NK-92 (cell line): Measurements from ENCODE around the gene MAPK9.
"Not testable (repeated sequence)": the region's sequence is repeated elsewhere in the genome, so short reads cannot be mapped to it uniquely, and the experiment has no call there.

Source experiments
- DNase-seq: peaks from one replicate; lab custom pipeline; 2025; ENCODE audit not compliant: unreplicated experiment; lab: John Stamatoyannopoulos, UW

MAPK9 gene

DNA sequence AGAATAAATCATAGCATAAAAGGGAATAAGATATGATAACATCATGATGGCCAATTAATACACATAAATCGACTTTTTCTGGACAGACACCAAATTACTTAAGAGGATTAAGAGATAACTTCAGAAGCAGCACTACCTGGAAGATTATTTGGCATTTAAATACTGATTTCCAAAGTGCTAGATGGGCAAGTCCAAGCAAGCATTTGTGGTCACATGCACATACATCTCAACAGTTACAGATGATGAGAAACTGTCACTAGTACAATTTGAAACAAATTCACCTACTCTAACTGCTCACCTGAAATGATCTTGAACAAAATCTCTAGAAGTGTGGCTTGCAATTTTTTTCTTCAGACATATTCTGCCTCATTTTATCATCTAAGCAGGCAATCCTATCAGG lies 56.0 kb downstream of the MAPK9 start:
- no peak for DNase-seq

DNA sequence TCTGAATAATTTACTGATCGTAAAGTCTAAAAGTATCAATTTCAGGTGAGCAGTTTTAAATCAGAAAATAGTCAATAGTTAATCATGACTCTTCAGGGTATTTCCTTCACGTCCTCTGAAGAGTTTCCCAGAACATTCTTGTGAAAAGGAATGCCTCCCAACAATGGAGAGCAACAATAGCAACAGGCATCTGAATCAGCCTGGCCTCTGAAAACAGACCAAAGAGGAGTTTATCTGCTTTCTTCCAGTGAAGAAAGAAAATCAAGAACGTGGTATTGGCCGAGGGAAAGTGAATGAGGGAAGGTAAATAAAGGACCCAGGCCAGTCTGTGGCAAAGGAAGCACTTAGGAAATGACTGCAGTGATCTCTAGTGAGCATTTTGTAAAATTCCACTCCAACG lies 56.8 kb downstream of the MAPK9 start:
- DNase-seq, result no peak

DNA sequence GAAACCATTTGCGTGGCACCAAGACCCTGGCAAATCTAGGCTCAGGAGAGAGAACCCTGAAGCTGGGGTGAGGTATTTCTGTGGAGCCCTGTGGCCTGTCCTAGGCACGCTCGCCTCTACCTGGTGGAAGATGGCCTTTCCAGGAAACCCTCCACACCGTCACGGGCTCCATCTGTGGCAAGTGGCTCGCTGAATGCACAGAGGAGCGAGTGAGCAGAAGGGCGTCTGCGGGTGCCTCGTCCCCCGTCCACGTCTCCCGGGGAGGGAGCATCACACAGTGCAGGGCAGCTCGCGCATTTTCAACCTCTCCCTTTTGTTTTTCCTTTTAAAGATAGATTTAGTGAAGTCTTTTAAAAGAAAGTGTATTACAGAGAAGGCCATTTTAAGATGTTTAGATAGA lies 57.6 kb downstream of the MAPK9 start:
- no peak for DNase-seq

DNA sequence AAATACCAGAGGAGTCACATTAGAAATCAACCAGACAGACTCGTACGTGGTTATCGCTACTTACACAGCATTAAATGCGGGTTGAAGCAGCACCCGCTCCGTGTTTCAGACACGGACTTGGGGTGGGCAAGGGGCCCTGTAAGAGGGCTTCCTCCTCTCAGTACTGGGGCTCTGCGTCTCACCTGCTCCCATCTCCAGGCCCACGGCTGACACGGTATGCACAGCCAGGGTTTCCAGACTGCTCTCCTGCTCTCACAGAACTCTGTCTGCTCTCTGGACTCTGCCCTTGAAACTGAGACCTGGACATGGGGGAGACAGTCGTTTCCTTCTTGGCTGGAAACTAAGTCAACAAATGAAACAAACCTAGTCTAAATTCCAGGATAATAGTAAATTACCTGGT lies 58.2 kb downstream of the MAPK9 start:
- DNase-seq, result no peak

DNA sequence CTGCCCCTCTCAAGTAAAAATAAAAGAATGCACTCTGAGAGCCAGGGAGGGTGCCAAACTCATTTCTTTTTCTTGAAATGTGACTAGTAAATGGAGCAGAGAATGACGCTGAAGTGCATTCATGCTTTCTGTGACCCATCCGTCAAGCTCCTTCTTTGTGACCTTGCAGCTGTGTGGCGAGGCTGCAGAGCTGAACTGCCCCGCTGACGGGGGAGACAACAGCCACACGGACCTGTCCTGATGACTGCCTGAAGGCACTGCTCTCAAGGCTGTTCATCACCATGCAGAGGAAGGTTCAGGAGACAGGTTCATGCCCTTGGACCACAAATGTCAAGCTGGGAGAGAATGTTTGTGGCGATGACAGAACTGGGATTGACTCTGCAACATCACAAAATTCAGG lies 61.9 kb downstream of the MAPK9 start:
- DNase-seq, result no peak

DNA sequence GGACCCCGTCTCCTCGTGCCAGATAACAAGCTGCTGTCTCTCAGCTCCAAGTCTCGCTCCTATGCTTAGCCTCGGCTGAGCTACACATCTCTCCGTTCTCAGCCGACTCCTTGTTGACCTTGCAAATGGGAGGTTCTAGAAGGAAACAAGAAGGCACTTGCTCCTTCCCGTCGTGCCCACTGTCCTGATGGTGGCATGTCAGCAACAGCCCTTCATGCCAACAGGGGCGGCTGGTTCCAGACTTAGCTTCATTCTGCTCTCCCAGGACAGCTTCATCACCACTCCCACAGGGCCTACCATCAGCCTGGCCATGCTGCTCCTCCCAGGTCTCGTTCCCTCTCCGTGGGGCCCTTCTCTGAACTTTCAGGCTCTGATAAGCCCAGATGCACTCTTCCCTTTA lies 69.8 kb downstream of the MAPK9 start:
- no peak for DNase-seq

DNA sequence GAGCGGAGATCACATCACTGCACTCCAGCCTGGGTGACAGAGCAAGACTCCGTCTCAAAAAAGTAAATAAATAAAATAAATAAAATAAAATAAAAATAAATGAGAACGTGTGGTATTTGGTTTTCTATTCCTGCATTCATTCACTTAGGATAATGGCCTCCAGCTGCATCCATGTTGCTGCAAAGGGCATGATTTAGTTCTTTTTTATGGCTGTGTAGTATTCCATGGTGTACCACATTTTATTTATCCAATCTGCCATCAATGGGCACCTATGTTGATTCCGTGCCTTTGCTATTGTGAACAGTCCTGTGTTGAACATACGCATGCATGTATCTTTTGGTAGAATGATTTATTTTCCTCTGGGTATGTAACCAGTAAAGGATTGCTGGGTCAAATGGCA lies 74.1 kb downstream of the MAPK9 start:
- no peak for DNase-seq

DNA sequence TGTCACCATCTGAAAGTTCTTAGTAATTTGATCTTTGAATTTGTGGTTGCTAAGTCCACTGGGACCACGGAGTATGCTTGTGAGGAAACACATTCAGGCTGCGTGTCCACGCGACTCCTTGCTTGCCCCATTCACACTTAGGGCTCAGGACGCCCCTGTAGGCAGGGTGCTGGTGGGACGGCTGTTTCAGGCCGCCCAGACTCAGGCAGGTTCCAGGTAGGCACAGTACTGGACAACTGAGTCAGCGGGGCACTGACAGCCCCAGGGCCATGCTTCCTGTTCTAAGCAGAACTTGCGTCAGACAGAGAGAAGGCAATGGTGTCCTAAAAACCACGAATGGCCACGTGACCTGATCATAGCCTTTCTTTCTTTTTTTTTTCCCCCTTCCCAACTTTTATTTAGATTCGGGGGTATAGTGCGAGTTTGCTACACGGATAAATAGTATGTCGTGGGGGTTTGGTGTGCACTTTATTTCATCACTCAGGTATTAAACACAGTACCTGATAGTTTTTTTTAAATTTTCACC lies 75.2 kb downstream of the MAPK9 start:
- no peak for DNase-seq

DNA sequence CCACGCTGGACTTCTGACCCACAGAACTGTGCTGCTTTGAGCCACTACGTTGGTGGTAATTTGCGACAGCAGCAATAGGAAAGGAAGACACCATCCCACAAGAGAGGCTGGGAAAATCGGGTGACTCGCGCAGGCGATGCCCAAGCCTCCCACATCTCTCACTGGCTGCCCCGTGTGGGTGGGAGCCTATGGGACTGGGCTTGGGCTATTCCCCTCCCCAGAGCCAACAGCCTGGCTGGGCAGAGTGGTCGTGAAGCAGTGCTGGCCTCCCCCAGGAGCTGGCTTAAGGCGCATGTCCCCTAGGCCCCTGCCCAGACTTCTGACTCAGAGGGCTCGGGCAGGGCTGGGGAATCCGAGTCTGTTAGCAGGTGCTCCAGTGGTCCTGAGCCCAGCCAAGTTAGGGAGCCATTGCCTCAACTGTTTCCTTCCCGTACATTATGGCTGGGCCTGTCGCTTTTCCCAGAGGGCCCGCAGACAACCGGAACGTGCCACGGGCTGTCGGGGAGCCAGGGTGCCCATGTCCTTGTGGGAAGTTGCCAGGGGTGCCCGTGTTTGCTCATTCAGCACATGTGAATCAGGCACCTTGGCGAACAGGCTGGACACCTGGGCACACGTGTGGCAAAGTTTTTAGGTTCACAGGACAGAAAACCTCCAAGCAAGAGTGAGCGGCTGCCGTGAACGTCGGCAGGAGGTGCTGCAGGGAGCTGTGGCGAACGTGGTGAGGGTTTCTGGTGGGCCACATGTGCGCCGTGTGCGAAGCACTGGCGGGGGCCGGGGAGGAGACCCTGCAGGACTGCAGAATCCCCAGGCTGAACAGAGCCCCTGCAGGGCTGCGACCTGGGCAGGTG lies 75.9 kb downstream of the MAPK9 start:
- no peak for DNase-seq

DNA sequence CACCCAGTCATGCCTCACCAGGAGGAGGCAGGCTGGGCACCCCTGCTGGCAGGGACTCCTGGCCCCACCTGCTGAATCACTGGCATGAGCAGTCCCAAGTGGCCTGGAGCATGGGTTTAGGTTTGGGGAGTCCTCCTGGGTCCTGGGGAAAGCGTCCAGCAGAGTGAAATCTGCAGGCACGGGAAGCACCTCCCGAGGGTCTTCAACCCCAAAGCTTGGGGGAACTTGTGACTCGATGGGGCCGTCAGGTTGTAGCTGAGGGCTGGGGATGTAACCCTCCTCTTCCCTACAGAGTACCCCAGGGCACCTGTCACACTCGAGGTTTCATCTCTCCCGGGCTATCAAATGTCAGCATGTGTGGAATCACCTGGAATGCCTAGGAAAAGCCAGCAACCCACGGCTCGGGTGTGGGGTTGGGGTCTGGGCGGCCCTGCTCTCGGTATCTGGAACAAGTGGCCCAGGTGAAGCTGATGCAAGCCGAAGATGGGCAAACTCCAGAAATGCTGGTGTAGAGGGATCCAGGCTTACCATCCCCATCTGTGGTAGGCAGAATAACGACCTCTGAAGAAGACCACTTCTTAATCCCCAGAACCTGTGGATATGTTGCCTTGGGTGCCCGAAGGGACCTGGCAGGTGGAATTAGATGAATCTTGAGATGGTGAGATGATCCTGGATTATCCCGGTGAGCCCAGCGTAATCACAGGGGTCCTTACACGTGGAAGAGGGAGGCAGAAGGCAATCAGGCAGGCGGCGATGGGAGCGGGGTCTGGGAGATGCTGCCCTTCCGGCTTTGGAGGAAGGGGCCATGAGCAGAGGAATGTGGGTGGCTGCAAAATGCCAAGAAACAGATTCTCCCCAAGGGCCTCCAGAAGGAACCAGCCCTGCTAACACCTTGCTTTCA lies 76.8 kb downstream of the MAPK9 start:
- no peak for DNase-seq

DNA sequence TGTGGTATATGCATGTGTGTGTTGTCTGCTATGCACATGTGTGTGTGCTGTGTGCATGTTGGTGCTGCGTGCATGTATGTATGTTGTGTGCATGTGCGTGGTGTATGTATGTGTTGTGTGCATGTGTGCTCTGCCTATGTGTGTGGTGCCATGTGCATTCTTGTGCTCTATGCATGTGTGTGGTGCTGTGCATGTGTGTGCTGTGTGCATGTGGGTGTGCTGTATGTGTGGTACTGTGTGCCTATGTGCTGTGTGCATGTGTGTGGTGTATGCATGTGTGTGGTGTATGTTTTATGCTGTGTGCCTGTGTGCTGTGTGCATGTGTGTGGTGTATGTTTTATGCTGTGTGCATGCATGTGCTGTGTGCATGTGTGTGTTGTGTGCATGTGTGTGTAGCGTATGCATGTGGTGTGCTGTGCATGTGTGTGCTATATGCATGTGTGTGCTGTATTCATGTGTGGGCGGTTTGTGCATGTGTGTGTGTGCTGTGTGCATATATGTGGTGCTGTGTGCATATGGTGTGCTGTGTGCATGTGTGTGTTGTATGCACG lies 78.2 kb downstream of the MAPK9 start:
- no peak for DNase-seq

DNA sequence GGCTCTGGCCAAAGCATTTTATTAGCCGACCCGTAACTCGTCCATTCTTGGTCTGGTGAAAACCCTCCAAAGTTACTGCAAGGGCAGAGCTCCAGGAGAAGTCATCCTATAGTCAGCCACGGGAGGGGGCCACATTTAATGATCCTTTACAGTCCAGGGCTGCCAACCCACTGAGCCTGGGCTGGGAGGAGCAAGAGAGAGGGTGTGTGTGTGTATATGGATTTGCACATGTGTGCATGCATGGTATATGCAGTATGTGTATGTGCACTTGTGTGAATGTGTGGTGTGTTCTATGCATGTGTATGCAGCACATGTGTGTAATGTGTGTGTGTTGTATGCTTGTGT lies 78.7 kb downstream of the MAPK9 start:
- no peak for DNase-seq

DNA sequence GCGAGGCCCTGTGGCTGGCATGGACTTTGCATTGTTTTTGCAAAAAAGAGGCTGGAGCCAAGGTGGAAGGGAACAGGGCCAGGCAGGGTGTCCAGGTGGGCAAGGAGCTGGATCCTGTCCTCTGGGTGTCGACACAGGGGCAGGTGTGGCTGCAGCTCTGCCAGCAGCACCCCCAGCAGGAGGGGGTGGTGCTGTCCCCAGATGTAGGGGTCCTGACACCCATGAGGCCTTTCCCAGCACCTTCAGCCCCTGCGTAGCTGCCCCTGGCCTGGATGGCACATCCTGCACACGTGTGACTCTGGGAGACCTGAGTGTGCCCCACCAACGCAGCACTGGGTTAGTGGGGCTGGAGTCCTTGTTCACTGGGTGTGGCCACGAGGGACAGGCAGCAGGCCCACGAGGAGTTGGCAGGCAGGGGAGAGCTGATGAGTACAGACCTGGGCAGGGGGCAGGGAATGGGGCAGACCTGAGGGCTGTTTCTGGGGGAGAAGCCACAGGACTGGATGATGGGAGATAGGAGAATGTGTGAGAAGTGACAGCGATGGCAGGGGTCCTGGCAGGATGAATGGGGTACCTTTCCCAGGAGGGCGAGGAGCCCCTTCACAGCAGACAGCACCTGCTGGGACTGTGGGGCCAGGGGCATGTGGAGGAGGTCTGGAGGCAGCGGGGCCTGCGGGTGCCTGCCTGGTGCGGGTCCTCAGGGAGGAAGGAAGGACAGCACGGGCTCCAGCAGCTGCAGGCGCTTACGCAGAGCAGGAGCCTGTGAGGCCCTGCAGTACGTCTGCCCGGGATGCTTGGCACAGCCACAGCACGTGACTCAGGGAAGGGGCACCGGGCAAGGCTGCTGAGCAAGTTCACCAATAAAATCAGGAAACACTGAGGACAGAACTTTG lies 79.3 kb downstream of the MAPK9 start:
- no peak for DNase-seq

DNA sequence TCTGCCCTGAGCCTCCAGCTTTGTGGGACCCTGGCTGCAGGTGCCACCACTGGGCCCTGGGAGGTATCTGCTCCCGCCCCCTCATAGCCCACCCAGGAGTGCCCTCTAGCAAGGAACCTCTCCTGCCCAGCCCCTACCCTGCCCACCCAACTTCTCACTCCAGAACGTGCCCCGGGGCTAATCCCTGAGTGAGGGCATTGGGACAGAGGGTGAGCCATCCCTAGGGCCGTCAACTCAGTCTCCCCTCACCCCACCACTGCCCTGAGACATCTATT lies 80.2 kb downstream of the MAPK9 start:
- DNase-seq, result no peak

DNA sequence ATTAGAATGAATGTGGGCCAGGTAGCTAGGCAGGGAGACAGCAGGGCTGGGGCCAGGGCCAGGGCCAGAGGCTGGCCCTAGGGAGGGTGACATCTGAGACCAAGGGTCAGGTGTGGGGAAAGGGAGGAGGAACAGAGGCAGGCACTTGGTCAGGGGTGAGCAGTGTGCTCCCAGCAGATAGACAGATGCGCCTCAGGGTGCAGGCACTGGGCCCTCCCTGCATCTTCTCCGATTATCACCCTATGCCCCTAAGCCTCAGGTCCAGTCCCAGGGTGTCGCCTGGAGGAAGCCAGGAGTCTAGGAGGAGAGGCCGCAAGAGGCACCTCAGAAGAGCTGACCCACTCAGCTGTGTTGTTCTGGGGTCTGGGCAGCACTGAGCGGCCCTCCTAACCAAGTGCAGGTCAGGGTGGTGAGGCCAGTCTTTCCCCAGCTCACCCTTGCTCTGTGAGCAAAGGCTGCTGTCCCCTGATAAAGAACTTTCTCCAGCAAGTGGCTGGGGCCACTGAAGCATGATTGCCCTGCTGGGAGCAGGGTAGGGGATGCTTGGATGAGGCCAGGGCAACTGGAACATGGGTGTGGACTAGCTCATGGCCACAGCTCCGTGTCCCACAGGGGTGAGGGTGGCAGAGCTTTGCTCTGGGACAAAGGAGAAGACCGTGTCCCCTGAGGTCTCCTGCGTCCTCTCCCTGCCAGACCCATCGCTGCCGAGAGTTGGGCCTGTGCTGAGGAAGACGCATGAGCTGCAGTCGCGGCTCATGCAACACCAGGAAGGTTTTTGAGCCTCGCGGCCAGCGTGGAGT lies 80.7 kb downstream of the MAPK9 start:
- DNase-seq, result no peak

DNA sequence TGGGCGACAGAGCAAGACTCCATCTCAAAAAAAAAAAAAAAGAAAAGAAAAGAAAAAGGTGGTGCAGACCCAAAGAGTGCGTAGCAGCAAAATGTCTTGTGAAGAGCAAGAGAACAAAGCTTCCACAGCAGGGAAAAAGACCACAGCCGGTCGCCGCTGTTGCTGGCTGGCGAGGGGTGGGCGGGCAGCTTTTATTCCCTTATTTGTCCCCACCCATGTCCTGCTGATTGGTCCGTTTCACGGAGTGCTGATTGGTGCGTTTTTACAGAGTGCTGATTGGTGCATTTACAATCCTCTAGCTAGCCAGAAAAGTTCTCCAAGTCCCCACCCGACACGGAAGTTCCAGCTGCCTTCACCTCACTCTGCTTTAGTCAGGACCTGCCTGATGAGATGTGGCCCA lies 81.8 kb downstream of the MAPK9 start:
- DNase-seq, result not testable (repeated sequence)

DNA sequence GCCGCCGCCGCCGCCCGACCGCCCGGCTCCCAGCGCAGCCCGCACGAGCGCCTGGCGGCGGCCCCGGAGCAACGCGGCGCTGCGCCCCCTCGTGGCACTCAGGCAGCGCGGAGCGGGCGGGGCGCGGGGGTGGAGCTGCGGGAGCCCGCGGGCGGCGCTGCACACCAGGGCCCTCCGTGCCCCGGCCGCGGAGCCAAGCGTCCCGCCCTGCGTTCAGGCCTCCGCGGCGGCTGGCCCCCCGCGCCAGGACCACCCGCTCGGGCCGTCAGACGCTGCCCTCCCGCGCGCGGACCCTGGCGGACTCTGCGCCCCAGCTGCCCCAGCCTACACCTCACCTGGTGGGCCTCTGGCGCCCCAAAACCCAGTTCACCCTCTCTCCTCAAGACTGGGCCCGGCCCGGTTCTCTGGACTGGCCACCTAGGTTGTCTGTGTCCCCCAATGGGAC lies 82.7 kb downstream of the MAPK9 start, which contains the start of gene RASGEF1C:
Gene RASGEF1C (minus strand): TSS at position 75 of the 445 bp plus-strand sequence. CDS start 71,159 bp downstream, outside the sequence.
- DNase-seq, result no peak

DNA sequence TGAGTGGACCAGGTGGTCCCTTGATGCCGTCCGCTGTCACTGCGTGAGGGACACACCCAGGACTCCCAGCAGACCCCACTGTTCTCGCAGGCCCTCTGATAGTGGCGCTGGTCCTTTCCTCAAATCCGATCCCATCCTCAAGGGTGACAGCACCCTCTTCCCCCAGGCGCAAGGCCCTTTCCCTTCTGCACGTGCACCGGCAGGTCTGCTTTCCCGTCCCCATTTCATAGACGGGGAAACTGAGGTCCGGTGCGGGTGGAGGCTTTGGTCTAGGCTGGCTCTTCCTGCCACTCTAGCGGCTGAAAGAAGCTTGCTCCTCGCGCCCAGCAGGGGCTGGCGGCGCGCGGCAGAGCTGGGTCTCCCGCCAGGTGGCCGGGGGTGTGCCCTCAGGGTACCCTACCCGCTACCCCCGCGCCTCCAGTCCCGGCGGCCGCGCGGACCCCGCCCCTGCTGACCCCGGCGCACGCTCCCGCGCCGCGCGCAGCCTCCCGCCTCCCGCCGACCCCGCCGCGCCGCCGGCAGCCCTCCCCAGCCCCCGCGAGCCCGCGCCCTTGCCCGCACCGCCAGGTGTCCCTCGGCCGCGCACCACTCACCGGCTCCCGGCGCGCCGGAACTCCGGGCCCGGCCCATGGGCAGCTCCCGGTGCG lies 83.3 kb downstream of the MAPK9 start:
- no peak for DNase-seq

DNA sequence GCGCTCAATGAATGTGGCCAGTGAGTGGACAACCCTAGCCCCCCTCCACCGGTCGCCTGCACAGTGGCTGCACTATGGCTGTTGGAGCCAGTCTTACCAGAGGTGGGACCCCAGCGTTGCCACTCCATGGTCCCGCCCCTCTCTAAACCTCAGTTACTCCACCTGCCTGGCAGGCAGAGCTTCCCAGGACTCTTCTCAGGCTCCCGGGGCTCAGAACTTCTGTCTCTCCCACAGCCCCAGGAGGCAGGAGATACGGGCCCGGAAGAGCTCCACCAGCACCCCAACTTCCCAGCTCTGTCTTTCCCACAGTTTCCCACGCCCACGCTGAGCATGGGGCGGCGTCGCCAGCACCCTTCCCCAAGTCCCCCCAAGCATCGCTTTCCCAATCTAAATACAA lies 83.8 kb downstream of the MAPK9 start:
- DNase-seq, result no peak

DNA sequence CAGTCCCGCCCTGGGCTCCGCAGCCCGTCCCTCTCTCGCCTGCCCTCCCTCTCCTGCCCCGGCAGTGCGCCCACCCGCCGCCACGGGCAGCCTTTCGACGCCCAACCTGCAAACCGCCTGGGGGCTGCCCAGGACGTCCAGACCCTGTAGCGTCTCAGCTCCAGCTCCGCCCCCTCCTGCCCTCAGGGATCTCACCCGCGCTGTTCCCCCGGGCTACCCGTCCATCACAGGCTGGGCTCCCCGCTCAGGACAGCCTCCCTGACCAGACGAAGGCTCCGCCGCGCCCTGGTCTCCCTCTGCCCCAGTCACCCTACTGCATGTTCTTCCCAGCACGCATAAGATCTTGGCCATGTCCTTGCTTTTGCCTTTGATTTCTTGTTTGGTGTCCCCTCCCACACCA lies 84.3 kb downstream of the MAPK9 start:
- DNase-seq, result no peak
